ENCODE results near the gene EBNA1BP2. TPM values are rescaled to one million over a fixed set of nuclear protein-coding genes. Genes with fewer than 3 reads are reported as not detected.

Gene EBNA1BP2
- total and polyA plus RNA-seq, 4 donors, result 35.7 to 68.0 (median 66.4) TPM

DNA sequence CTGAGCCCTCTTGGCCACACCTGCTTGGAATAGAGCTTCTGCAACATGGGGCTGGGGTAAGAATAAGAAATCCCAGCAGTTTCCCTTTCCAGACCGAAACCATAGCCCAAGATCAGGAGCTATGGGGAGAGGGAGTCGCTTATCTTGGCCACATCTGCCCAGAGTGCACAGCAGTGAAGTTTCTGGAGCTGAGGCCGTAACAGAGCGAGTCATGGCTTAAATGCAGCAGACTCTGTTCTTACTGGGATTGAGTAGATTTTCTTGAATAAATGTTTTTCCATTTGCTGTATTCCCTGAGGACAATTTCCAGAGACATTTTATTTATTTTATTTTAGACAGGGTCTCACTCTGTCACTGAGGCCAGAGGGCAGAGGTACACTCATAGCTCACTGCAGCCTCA, 33.6 kb upstream of the EBNA1BP2 start:
- 100% methylated on average over 2 of the region's 4 CpGs for WGBS (ENCODE audit: insufficient coverage)
- DNase-seq (ENCODE audit: low read depth in 4 of 6, low spot score in 6 of 6), result no peak
- H3K27ac ChIP-seq (ENCODE audit: low read depth, low read length), result no peak overlapping the region

DNA sequence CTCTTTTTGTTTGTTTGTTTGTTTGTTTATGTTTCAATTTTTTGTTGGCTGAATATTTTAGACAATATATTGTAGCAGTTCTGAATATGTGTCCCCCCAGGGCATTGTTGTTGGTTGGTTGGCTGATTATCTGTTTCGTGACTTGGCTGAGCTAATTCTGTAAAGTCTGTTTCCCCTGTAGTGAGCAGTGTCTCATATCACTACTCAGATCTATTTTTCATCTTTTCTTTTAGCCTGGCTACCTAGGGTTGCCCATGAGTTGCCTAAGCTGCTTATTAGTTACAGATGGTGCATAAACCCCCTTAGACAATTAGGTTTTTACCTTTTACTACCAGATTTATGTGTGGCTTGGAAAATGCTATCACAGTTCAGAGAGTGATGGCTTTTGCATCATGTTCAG, 32.3 kb upstream of the EBNA1BP2 start:
- H3K4me3 ChIP-seq (ENCODE audit: low read depth, low read length), result no peak overlapping the region
- H3K36me3 ChIP-seq (ENCODE audit: control insufficient read depth, insufficient read depth, low read length), result no peaks in the 10 kb centered on the region
- no peak for DNase-seq (ENCODE audit: low read depth in 4 of 6, low spot score in 6 of 6)
- no CpG with 5 or more reads among the region's 1 CpG for WGBS (ENCODE audit: insufficient coverage)
- no peaks in the 10 kb centered on the region for H3K4me1 ChIP-seq (ENCODE audit: control insufficient read depth, insufficient read depth, low read length)
- peaks cover 3% of the 10 kb centered on the region for H3K9me3 ChIP-seq (ENCODE audit: control insufficient read depth, insufficient read depth, low read length)
- no peaks in the 10 kb centered on the region for H3K27me3 ChIP-seq (ENCODE audit: control insufficient read depth, insufficient read depth, low read length)
- H3K27ac ChIP-seq (ENCODE audit: low read depth, low read length), result no peak overlapping the region

More for the DNA sequence above, 33.6 kb upstream of the EBNA1BP2 start:
- H3K4me3 ChIP-seq (ENCODE audit: low read depth, low read length), result no peak overlapping the region
- no peaks in the 10 kb centered on the region for H3K4me1 ChIP-seq (ENCODE audit: control insufficient read depth, insufficient read depth, low read length)
- no peaks in the 10 kb centered on the region for H3K36me3 ChIP-seq (ENCODE audit: control insufficient read depth, insufficient read depth, low read length)
- H3K9me3 ChIP-seq (ENCODE audit: control insufficient read depth, insufficient read depth, low read length), result peaks cover 3% of the 10 kb centered on the region
- no peaks in the 10 kb centered on the region for H3K27me3 ChIP-seq (ENCODE audit: control insufficient read depth, insufficient read depth, low read length)

DNA sequence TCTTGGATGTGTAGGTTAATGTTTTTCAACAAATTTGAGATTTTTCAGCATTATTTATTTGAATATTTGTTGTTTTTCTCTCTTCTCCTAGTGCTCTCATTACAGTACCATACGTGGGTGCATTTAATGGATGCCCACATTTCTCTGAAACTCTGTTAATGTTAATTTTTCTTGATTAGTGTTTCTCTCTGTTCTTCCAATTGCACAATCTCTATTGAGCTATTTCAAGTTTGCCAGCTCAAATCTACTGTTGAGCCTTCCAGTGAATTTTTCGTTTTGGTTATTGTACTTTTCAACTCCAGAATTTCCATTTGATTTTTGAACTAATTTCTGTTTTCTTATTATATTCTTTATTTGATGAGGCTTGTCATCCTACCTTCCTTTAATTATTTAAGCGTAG, 31.8 kb upstream of the EBNA1BP2 start:
- Histone ChIP-seq H3K4me3 (ENCODE audit: low read depth, low read length) (no peak overlapping the region), H3K4me1 (ENCODE audit: control insufficient read depth, insufficient read depth, low read length) (no peaks in the 10 kb centered on the region), H3K9me3 (ENCODE audit: control insufficient read depth, insufficient read depth, low read length) (peaks cover 3% of the 10 kb centered on the region), H3K27ac (ENCODE audit: low read depth, low read length) (no peak overlapping the region), H3K36me3 (ENCODE audit: control insufficient read depth, insufficient read depth, low read length) (no peaks in the 10 kb centered on the region), H3K27me3 (ENCODE audit: control insufficient read depth, insufficient read depth, low read length) (no peaks in the 10 kb centered on the region)
- no peak for DNase-seq (ENCODE audit: low read depth in 4 of 6, low spot score in 6 of 6)
- WGBS (ENCODE audit: insufficient coverage), result no CpG with 5 or more reads among the region's 3 CpGs

DNA sequence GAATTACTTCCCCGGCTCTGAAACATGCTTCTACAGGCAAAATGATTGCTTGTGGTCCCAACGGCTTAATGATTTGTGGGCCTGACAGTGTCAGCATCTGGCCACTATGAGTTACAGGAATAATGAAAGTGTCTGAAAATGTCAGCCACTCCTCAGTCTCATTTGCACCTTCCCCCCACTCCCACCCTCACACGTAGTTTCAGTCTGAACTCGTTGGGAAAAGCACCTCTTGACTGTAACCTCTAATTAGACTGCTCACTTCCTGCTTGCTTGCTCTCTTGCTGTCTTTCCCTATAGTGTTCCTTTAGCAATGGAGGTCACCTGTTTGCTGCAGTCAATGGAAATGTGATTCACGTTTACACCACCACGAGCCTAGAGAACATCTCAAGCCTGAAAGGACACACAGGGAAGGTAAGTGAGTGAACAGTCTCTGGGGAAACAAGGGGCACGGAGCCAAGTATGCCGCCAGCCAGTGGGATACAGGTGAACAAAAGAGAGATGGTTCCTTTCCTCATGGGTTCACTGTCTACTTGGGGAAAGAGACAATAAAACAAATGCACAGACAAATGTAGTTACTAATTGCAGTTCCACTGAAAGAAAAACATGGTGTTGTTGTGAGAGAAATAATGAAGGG, 27.1 kb upstream of the EBNA1BP2 start:
- Histone ChIP-seq H3K4me1 (ENCODE audit: control insufficient read depth, insufficient read depth, low read length) (no peaks in the 10 kb centered on the region), H3K36me3 (ENCODE audit: control insufficient read depth, insufficient read depth, low read length) (no peaks in the 10 kb centered on the region), H3K9me3 (ENCODE audit: control insufficient read depth, insufficient read depth, low read length) (peaks cover 7% of the 10 kb centered on the region), H3K27me3 (ENCODE audit: control insufficient read depth, insufficient read depth, low read length) (no peaks in the 10 kb centered on the region), H3K4me3 (ENCODE audit: low read depth, low read length) (no peak overlapping the region), H3K27ac (ENCODE audit: low read depth, low read length) (no peak overlapping the region)
- DNase-seq (ENCODE audit: low read depth in 4 of 6, low spot score in 6 of 6), result peak in 2 of 6 donors; percentile 12 to 83
- 66% methylated on average over 5 of the region's 8 CpGs for WGBS (ENCODE audit: insufficient coverage)

DNA sequence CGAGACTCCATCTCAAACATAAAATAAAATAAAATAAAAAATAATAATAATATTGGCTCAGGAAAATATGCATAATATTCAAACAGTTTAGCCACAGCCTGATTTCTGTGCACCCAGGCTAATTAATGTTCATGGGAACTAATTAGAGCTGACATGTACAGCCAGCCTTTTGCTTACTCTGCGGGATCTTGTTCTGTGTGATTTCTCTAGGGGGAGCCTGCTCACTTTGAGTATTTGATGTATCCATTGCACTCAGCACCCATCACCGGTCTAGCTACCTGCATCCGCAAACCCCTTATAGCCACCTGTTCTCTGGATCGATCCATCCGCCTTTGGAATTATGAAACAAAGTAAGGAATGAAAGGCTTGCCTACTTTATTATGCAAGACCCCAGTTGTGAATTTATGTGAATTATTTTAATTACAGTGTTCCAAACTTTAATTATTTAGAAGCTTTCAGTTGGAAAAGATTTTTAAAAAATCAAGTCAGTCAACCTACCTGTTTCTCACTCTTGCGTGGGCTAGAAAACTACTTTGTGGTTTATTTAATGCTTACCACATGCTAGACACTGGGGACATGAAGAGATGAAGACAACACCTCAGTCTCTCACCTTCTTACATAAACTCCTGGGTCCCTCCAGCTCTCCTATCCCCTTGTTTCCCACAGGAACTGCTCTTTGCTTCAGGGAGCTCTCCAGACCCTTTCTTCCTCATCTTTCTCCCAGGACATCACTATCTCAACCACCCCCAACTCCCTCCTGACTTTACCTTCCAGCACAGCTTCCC, 25.4 kb upstream of the EBNA1BP2 start:
- H3K4me1 ChIP-seq (ENCODE audit: control insufficient read depth, insufficient read depth, low read length), result no peaks in the 10 kb centered on the region
- 50% methylated on average over 1 of the region's 7 CpGs for WGBS (ENCODE audit: insufficient coverage)
- no peak overlapping the region for H3K27ac ChIP-seq (ENCODE audit: low read depth, low read length)
- H3K27me3 ChIP-seq (ENCODE audit: control insufficient read depth, insufficient read depth, low read length), result no peaks in the 10 kb centered on the region
- no peaks in the 10 kb centered on the region for H3K36me3 ChIP-seq (ENCODE audit: control insufficient read depth, insufficient read depth, low read length)
- DNase-seq (ENCODE audit: low read depth in 4 of 6, low spot score in 6 of 6), result no peak
- H3K4me3 ChIP-seq (ENCODE audit: low read depth, low read length), result no peak overlapping the region
- peaks cover 5% of the 10 kb centered on the region for H3K9me3 ChIP-seq (ENCODE audit: control insufficient read depth, insufficient read depth, low read length)

DNA sequence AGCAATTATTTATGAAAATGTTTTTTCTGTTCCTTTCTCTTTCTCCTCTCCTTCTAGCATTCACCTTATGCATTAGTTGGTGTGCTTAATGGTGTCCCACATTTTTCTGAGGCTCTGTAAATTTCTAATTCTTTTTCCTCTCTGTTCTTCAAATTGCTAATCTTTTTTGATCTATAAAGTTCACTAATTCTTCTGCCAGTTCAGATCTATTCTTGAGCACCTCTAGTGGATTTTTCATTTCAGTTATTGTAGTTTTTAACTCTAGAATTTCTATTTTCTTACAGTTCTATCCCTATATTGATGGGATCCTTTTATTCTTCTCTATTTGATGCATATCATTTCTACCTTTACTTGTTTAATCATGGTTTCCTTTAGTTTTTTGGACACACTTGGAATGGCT, 22.4 kb upstream of the EBNA1BP2 start:
- Histone ChIP-seq H3K9me3 (ENCODE audit: control insufficient read depth, insufficient read depth, low read length) (peaks cover 10% of the 10 kb centered on the region), H3K4me1 (ENCODE audit: control insufficient read depth, insufficient read depth, low read length) (no peaks in the 10 kb centered on the region), H3K36me3 (ENCODE audit: control insufficient read depth, insufficient read depth, low read length) (no peaks in the 10 kb centered on the region), H3K27ac (ENCODE audit: low read depth, low read length) (no peak overlapping the region), H3K27me3 (ENCODE audit: control insufficient read depth, insufficient read depth, low read length) (no peaks in the 10 kb centered on the region), H3K4me3 (ENCODE audit: low read depth, low read length) (no peak overlapping the region)
- no peak for DNase-seq (ENCODE audit: low read depth in 4 of 6, low spot score in 6 of 6)

GRCh38 chr1:43188106-43188505, 16.0 kb upstream of the EBNA1BP2 start:
- H3K27me3 ChIP-seq (ENCODE audit: control insufficient read depth, insufficient read depth, low read length), result no peaks in the 10 kb centered on the region
- no peaks in the 10 kb centered on the region for H3K4me1 ChIP-seq (ENCODE audit: control insufficient read depth, insufficient read depth, low read length)
- WGBS (ENCODE audit: insufficient coverage), result no CpG with 5 or more reads among the region's 1 CpG
- H3K9me3 ChIP-seq (ENCODE audit: control insufficient read depth, insufficient read depth, low read length), result peaks cover 6% of the 10 kb centered on the region
- no peak overlapping the region for H3K27ac ChIP-seq (ENCODE audit: low read depth, low read length)
- H3K36me3 ChIP-seq (ENCODE audit: control insufficient read depth, insufficient read depth, low read length), result no peaks in the 10 kb centered on the region
- H3K4me3 ChIP-seq (ENCODE audit: low read depth, low read length), result no peak overlapping the region
- DNase-seq (ENCODE audit: low read depth in 4 of 6, low spot score in 6 of 6), result no peak

DNA sequence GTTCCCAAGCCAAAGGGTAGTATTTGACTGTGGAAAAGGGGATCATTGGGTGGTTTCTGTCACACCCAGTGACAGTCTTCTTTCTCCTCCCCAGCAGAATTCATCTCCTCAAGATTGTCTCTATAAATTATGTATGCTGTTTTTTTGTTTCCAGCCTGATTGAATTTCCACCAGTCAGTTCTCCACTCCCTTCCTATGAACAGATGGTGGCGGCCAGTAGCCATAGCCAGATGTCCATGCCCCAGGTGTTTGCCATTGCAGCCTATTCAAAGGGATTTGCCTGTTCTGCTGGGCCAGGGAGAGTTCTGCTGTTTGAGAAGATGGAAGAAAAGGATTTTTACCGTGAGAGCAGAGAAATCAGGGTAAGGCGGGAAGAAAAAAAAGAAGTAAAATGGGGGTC, 12.9 kb upstream of the EBNA1BP2 start:
- no peaks in the 10 kb centered on the region for H3K9me3 ChIP-seq (ENCODE audit: control insufficient read depth, insufficient read depth, low read length)
- H3K4me3 ChIP-seq (ENCODE audit: low read depth, low read length), result no peak overlapping the region

DNA sequence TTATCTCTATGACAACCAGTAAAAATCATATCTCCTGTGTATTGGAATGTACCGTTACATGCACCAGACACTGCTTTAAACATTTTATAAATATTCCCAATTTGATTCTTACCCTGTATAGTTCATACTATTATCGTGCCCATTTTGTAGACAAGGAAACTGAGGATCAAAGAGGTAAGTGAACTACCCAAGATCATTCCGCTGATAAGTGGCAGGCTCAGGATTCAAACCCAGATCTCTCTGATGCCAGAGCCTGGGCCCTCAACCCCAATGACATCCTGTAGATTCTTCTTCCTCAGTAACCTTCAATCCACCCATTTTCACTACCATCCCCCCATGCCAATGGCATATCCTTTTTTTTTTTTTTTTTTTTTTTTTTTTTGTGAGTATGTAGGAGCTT, 12.3 kb upstream of the EBNA1BP2 start:
- DNase-seq (ENCODE audit: low read depth in 4 of 6, low spot score in 6 of 6), result no peak
- Histone ChIP-seq H3K27ac (ENCODE audit: low read depth, low read length) (no peak overlapping the region), H3K27me3 (ENCODE audit: control insufficient read depth, insufficient read depth, low read length) (no peaks in the 10 kb centered on the region), H3K36me3 (ENCODE audit: control insufficient read depth, insufficient read depth, low read length) (no peaks in the 10 kb centered on the region), H3K4me1 (ENCODE audit: control insufficient read depth, insufficient read depth, low read length) (no peaks in the 10 kb centered on the region), H3K9me3 (ENCODE audit: control insufficient read depth, insufficient read depth, low read length) (no peaks in the 10 kb centered on the region), H3K4me3 (ENCODE audit: low read depth, low read length) (no peak overlapping the region)
- 100% methylated on average over 1 of the region's 3 CpGs for WGBS (ENCODE audit: insufficient coverage)

More for the DNA sequence above, 12.9 kb upstream of the EBNA1BP2 start:
- H3K4me1 ChIP-seq (ENCODE audit: control insufficient read depth, insufficient read depth, low read length), result no peaks in the 10 kb centered on the region
- no peak overlapping the region for H3K27ac ChIP-seq (ENCODE audit: low read depth, low read length)
- WGBS (ENCODE audit: insufficient coverage), result 81% methylated on average over 3 of the region's 3 CpGs
- peak in 2 of 6 donors; percentile 4 to 13 for DNase-seq (ENCODE audit: low read depth in 4 of 6, low spot score in 6 of 6)
- no peaks in the 10 kb centered on the region for H3K27me3 ChIP-seq (ENCODE audit: control insufficient read depth, insufficient read depth, low read length)
- no peaks in the 10 kb centered on the region for H3K36me3 ChIP-seq (ENCODE audit: control insufficient read depth, insufficient read depth, low read length)

DNA sequence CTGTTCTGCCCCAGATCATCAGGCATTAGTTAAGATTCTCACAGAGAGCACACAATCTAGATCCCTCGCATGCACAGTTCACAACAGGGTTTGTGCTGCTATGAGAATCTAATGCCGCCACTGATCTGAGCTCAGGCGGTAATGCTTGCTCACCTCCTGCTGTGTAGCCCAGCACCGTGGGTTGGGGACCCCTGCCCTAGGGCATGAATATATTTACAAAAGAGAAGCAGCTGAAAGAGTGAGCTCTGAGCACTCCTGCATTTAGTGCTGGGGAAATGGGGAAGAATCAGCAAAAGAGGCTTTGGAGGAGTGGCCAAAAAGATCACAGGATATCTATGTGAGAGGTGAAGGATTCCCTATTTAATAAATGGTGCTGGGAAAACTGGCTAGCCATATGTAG, 5.6 kb upstream of the EBNA1BP2 start:
- no peak overlapping the region for H3K27ac ChIP-seq (ENCODE audit: low read depth, low read length)
- H3K36me3 ChIP-seq (ENCODE audit: control insufficient read depth, insufficient read depth, low read length), result no peaks in the 10 kb centered on the region
- 53% methylated on average over 3 of the region's 4 CpGs for WGBS (ENCODE audit: insufficient coverage)

More for the DNA sequence above, 5.6 kb upstream of the EBNA1BP2 start:
- H3K4me1 ChIP-seq (ENCODE audit: control insufficient read depth, insufficient read depth, low read length), result no peaks in the 10 kb centered on the region
- H3K27me3 ChIP-seq (ENCODE audit: control insufficient read depth, insufficient read depth, low read length), result peaks cover 10% of the 10 kb centered on the region
- no peaks in the 10 kb centered on the region for H3K9me3 ChIP-seq (ENCODE audit: control insufficient read depth, insufficient read depth, low read length)
- no peak for DNase-seq (ENCODE audit: low read depth in 4 of 6, low spot score in 6 of 6)
- no peak overlapping the region for H3K4me3 ChIP-seq (ENCODE audit: low read depth, low read length)
